SK-N-SH treated with all-trans-retinoic acid at 6 μM for 48 hours (cell line): ENCODE measurements around the gene ULK3.

Experiments used
- ATAC-seq: fragments of 200-7000 bp; cut with Tn5 transposase; 3 replicates; pipeline ENCODE4 v1.9.1; 2020; ENCODE audit warnings: mild to moderate bottlenecking, moderate library complexity
- ARNTL ChIP-seq: fragments of 450-650 bp; formaldehyde crosslinking; IDR thresholded peaks from 2 replicates; pipeline ENCODE4 v1.5.0; 2020; ENCODE audit warnings: low read depth, mild to moderate bottlenecking, moderate library complexity, borderline replicate concordance
- BACH2 ChIP-seq: fragments of 250-450 bp; sonication (Bioruptor Pico); IDR thresholded peaks from 2 replicates; pipeline ENCODE4 v1.9.0; 2021; ENCODE audit warnings: mild to moderate bottlenecking, borderline replicate concordance
- CSDC2 ChIP-seq: fragments of 250-450 bp; sonication (Bioruptor Pico); IDR thresholded peaks from 2 replicates; pipeline ENCODE4 v1.5.0; 2020; ENCODE audit warnings: mild to moderate bottlenecking, moderate library complexity
- ESRRG ChIP-seq: fragments of 250-450 bp; sonication (Bioruptor Pico); IDR thresholded peaks from 2 replicates; pipeline ENCODE4 v1.6.1; 2021; ENCODE audit warnings: mild to moderate bottlenecking
- GLIS3 ChIP-seq: fragments of 250-450 bp; sonication (Bioruptor Pico); IDR thresholded peaks from 2 replicates; pipeline ENCODE4 v1.5.0; 2020; ENCODE audit warnings: mild to moderate bottlenecking, moderate library complexity
- ISL1 ChIP-seq: fragments of 250-450 bp; sonication (Bioruptor Pico); IDR thresholded peaks from 2 replicates; pipeline ENCODE4 v2.1.2; 2022; ENCODE audit warnings: mild to moderate bottlenecking, moderate library complexity
- OSR1 ChIP-seq: fragments of 250-450 bp; sonication (Bioruptor Pico); IDR thresholded peaks from 2 replicates; pipeline ENCODE4 v1.8.0; 2022; ENCODE audit warnings: moderate library complexity, mild to moderate bottlenecking, inconsistent platforms
- PPARA ChIP-seq: fragments of 250-450 bp; sonication (Bioruptor Pico); IDR thresholded peaks from 2 replicates; pipeline ENCODE4 v1.5.0; 2020; ENCODE audit warnings: mild to moderate bottlenecking, borderline replicate concordance
- RARB ChIP-seq: fragments of 250-450 bp; sonication (Bioruptor Pico); IDR thresholded peaks from 2 replicates; pipeline ENCODE4 v1.8.0; 2021; ENCODE audit warnings: mild to moderate bottlenecking, moderate library complexity
- SNAI2 ChIP-seq: fragments of 250-450 bp; sonication (Bioruptor Pico); IDR thresholded peaks from 2 replicates; pipeline ENCODE4 v1.5.0; 2020; ENCODE audit warnings: mild to moderate bottlenecking, moderate library complexity
- TCF4 ChIP-seq: fragments of 250-450 bp; sonication (Bioruptor Pico); IDR thresholded peaks from 2 replicates; pipeline ENCODE4 v1.8.0; 2021; ENCODE audit warnings: mild to moderate bottlenecking, moderate library complexity, borderline replicate concordance
- TOX ChIP-seq: fragments of 250-450 bp; sonication (Bioruptor Pico); IDR thresholded peaks from 2 replicates; pipeline ENCODE4 v1.8.0; 2021; ENCODE audit warnings: mild to moderate bottlenecking, moderate library complexity, borderline replicate concordance
- ZC3H10 ChIP-seq: fragments of 250-450 bp; sonication (Bioruptor Pico); IDR thresholded peaks from 2 replicates; pipeline ENCODE4 v1.5.1; 2021; ENCODE audit warnings: mild to moderate bottlenecking, moderate library complexity
- ZFP3 ChIP-seq: fragments of 250-450 bp; sonication (Bioruptor Pico); IDR thresholded peaks from 2 replicates; pipeline ENCODE4 v1.5.0; 2020; ENCODE audit warnings: mild to moderate bottlenecking, moderate library complexity
- ZFP30 ChIP-seq: fragments of 450-650 bp; formaldehyde crosslinking; IDR thresholded peaks from 2 replicates; pipeline ENCODE4 v1.5.0; 2022; ENCODE audit warnings: mild to moderate bottlenecking, moderate library complexity
- ZNF565 ChIP-seq: fragments of 450-650 bp; formaldehyde crosslinking; conservative IDR thresholded peaks from 2 replicates; pipeline ENCODE4 v1.5.0; 2020; ENCODE audit warnings: low read depth, mild to moderate bottlenecking, moderate library complexity
- ZNF70 ChIP-seq: fragments of 450-650 bp; formaldehyde crosslinking; IDR thresholded peaks from 2 replicates; pipeline ENCODE4 v1.5.0; 2020; ENCODE audit warnings: mild to moderate bottlenecking, moderate library complexity
- ZNF8 ChIP-seq: fragments of 450-650 bp; formaldehyde crosslinking; IDR thresholded peaks from 2 replicates; pipeline ENCODE4 v1.5.0; 2020; ENCODE audit warnings: mild to moderate bottlenecking, moderate library complexity
- TF ChIP-seq, protein P1 (sequence below): fragments of 250-450 bp; sonication (Bioruptor Pico); IDR thresholded peaks from 2 replicates; pipeline ENCODE4 v1.8.0; 2021; ENCODE audit warnings: low read depth, mild to moderate bottlenecking, moderate library complexity, borderline replicate concordance
- TF ChIP-seq, protein P2 (sequence below): fragments of 250-450 bp; sonication (Bioruptor Pico); IDR thresholded peaks from 2 replicates; pipeline ENCODE4 v1.5.1; 2020; ENCODE audit warnings: low read depth, mild to moderate bottlenecking, moderate library complexity
- TF ChIP-seq, protein P3 (sequence below): fragments of 250-450 bp; sonication (Bioruptor Pico); IDR thresholded peaks from 2 replicates; pipeline ENCODE4 v1.8.0; 2020; ENCODE audit warnings: mild to moderate bottlenecking, moderate library complexity, borderline replicate concordance
- TF ChIP-seq, protein P4 (sequence below): fragments of 250-450 bp; sonication (Bioruptor Pico); IDR thresholded peaks from 2 replicates; pipeline ENCODE4 v1.5.1; 2021; ENCODE audit warnings: mild to moderate bottlenecking, moderate library complexity
- TF ChIP-seq, protein P5 (sequence below): fragments of 250-450 bp; sonication (Bioruptor Pico); IDR thresholded peaks from 2 replicates; pipeline ENCODE4 v1.5.0; 2020; ENCODE audit warnings: mild to moderate bottlenecking, moderate library complexity

The ULK3 gene

DNA sequence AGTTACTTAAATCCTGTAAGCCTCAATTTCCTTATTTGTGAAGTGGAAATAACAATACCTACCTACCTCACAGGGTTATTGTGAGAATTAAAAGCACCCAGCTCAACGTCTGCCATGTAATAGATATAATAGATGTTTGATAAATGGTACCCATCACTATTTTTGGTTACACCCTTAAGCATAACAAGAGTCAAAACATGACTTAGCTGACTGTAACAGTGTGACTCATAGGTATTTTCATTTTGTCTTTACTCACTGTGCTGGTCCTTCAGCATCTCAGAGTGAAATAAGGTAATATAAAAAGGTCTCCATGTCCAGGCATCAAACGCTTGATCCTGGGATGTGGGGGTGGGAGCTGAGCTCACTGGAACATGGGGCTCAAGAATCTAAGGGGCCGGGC lies 13.5 kb downstream of the ULK3 start:
- ATAC-seq = no peak
- TF ChIP-seq ZC3H10 (CRISPR knock-in tag) (no peak), TCF4 (CRISPR knock-in tag) (no peak), TOX (CRISPR knock-in tag) (no peak), PPARA (CRISPR knock-in tag) (no peak), ZFP30 (CRISPR knock-in tag) (no peak), ARNTL (CRISPR knock-in tag) (no peak), RARB (no peak), ZNF565 (CRISPR knock-in tag) (no peak), BACH2 (CRISPR knock-in tag) (no peak), GLIS3 (no peak), ZNF70 (CRISPR knock-in tag) (no peak), ESRRG (CRISPR knock-in tag) (no peak), OSR1 (CRISPR knock-in tag) (no peak), CSDC2 (CRISPR knock-in tag) (no peak), ZFP3 (CRISPR knock-in tag) (no peak)
- TF ChIP-seq, protein P1, sequence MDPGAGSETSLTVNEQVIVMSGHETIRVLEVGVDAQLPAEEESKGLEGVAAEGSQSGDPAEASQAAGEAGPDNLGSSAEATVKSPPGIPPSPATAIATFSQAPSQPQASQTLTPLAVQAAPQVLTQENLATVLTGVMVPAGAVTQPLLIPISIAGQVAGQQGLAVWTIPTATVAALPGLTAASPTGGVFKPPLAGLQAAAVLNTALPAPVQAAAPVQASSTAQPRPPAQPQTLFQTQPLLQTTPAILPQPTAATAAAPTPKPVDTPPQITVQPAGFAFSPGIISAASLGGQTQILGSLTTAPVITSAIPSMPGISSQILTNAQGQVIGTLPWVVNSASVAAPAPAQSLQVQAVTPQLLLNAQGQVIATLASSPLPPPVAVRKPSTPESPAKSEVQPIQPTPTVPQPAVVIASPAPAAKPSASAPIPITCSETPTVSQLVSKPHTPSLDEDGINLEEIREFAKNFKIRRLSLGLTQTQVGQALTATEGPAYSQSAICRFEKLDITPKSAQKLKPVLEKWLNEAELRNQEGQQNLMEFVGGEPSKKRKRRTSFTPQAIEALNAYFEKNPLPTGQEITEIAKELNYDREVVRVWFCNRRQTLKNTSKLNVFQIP = no peak
- TF ChIP-seq, protein P2, sequence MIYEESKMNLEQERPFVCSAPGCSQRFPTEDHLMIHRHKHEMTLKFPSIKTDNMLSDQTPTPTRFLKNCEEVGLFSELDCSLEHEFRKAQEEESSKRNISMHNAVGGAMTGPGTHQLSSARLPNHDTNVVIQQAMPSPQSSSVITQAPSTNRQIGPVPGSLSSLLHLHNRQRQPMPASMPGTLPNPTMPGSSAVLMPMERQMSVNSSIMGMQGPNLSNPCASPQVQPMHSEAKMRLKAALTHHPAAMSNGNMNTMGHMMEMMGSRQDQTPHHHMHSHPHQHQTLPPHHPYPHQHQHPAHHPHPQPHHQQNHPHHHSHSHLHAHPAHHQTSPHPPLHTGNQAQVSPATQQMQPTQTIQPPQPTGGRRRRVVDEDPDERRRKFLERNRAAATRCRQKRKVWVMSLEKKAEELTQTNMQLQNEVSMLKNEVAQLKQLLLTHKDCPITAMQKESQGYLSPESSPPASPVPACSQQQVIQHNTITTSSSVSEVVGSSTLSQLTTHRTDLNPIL (CRISPR knock-in tag) = no peak

DNA sequence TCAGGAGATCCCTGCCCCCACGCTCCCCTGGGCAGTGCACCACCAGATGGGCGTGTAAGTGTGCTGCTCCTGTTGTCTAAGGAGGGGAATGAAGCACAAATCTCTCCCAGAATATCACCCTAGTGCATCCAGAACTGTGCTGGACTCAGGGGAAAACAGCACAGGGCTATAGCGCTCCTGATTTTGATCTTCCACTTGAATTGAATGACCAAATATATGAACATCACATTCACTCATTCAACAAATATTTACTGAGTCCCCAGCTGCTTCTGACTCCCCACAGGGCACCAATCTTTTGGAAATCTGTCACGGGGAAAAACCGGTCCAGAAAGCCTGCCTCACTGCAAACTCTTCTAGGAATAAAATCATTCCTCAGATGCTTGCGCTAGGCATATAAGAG lies 14.1 kb downstream of the ULK3 start:
- no peak for ATAC-seq
- TF ChIP-seq ARNTL (CRISPR knock-in tag) (no peak), PPARA (CRISPR knock-in tag) (no peak), GLIS3 (no peak), TCF4 (CRISPR knock-in tag) (no peak), TOX (CRISPR knock-in tag) (no peak), CSDC2 (CRISPR knock-in tag) (no peak), ZNF8 (no peak), OSR1 (CRISPR knock-in tag) (no peak), ESRRG (CRISPR knock-in tag) (no peak), SNAI2 (CRISPR knock-in tag) (no peak), ISL1 (no peak), ZNF565 (CRISPR knock-in tag) (no peak), ZNF70 (CRISPR knock-in tag) (no peak), BACH2 (CRISPR knock-in tag) (no peak), ZC3H10 (CRISPR knock-in tag) (no peak)
- TF ChIP-seq, protein P3, sequence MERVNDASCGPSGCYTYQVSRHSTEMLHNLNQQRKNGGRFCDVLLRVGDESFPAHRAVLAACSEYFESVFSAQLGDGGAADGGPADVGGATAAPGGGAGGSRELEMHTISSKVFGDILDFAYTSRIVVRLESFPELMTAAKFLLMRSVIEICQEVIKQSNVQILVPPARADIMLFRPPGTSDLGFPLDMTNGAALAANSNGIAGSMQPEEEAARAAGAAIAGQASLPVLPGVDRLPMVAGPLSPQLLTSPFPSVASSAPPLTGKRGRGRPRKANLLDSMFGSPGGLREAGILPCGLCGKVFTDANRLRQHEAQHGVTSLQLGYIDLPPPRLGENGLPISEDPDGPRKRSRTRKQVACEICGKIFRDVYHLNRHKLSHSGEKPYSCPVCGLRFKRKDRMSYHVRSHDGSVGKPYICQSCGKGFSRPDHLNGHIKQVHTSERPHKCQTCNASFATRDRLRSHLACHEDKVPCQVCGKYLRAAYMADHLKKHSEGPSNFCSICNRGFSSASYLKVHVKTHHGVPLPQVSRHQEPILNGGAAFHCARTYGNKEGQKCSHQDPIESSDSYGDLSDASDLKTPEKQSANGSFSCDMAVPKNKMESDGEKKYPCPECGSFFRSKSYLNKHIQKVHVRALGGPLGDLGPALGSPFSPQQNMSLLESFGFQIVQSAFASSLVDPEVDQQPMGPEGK = no peak
- TF ChIP-seq, protein P4, sequence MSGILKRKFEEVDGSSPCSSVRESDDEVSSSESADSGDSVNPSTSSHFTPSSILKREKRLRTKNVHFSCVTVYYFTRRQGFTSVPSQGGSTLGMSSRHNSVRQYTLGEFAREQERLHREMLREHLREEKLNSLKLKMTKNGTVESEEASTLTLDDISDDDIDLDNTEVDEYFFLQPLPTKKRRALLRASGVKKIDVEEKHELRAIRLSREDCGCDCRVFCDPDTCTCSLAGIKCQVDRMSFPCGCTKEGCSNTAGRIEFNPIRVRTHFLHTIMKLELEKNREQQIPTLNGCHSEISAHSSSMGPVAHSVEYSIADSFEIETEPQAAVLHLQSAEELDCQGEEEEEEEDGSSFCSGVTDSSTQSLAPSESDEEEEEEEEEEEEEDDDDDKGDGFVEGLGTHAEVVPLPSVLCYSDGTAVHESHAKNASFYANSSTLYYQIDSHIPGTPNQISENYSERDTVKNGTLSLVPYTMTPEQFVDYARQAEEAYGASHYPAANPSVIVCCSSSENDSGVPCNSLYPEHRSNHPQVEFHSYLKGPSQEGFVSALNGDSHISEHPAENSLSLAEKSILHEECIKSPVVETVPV (CRISPR knock-in tag) = no peak
- TF ChIP-seq, protein P1 = no peak
- TF ChIP-seq, protein P5, sequence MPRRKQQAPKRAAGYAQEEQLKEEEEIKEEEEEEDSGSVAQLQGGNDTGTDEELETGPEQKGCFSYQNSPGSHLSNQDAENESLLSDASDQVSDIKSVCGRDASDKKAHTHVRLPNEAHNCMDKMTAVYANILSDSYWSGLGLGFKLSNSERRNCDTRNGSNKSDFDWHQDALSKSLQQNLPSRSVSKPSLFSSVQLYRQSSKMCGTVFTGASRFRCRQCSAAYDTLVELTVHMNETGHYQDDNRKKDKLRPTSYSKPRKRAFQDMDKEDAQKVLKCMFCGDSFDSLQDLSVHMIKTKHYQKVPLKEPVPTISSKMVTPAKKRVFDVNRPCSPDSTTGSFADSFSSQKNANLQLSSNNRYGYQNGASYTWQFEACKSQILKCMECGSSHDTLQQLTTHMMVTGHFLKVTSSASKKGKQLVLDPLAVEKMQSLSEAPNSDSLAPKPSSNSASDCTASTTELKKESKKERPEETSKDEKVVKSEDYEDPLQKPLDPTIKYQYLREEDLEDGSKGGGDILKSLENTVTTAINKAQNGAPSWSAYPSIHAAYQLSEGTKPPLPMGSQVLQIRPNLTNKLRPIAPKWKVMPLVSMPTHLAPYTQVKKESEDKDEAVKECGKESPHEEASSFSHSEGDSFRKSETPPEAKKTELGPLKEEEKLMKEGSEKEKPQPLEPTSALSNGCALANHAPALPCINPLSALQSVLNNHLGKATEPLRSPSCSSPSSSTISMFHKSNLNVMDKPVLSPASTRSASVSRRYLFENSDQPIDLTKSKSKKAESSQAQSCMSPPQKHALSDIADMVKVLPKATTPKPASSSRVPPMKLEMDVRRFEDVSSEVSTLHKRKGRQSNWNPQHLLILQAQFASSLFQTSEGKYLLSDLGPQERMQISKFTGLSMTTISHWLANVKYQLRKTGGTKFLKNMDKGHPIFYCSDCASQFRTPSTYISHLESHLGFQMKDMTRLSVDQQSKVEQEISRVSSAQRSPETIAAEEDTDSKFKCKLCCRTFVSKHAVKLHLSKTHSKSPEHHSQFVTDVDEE (CRISPR knock-in tag) = no peak
- TF ChIP-seq, protein P2 (CRISPR knock-in tag) = no peak
